IPS-18a (cell line): ENCODE measurements around the gene ARHGAP12.

Experiments
- H3K27ac ChIP-seq: one replicate; pipeline ENCODE4 v1.5.1; 2013; ENCODE audit warnings: low read length
- H3K27me3 ChIP-seq: one replicate; pipeline ENCODE4 v1.6.1; 2013; ENCODE audit warnings: mild to moderate bottlenecking, low read length; ENCODE audit not compliant: control insufficient read depth, insufficient read depth
- H3K36me3 ChIP-seq: one replicate; pipeline ENCODE4 v1.6.1; 2013; ENCODE audit warnings: low read depth, low read length; ENCODE audit not compliant: control insufficient read depth
- H3K4me1 ChIP-seq: one replicate; pipeline ENCODE4 v1.6.1; 2013; ENCODE audit warnings: low read depth, low read length; ENCODE audit not compliant: control insufficient read depth
- H3K4me3 ChIP-seq: one replicate; pipeline ENCODE4 v1.5.1; 2013; ENCODE audit warnings: low read length
- H3K9ac ChIP-seq: one replicate; pipeline ENCODE4 v1.6.1; 2013; ENCODE audit warnings: mild to moderate bottlenecking, low read length, moderate library complexity
- H3K9me3 ChIP-seq: one replicate; pipeline ENCODE4 v1.6.1; 2013; ENCODE audit warnings: low read depth, low read length; ENCODE audit not compliant: control insufficient read depth

ARHGAP12 gene

GRCh38 chr10:31947144-31947926, 18.7 kb upstream of the ARHGAP12 start:
- H3K4me1 ChIP-seq, result peaks cover 11% of the 10 kb centered on the region
- no peak overlapping the region for H3K9ac ChIP-seq
- no peak overlapping the region for H3K27ac ChIP-seq

GRCh38 chr10:31945392-31945791, 16.8 kb upstream of the ARHGAP12 start:
- no peaks in the 10 kb centered on the region for H3K36me3 ChIP-seq
- no peak overlapping the region for H3K9ac ChIP-seq
- H3K27me3 ChIP-seq, result no peaks in the 10 kb centered on the region
- H3K4me3 ChIP-seq, result no peak overlapping the region
- H3K27ac ChIP-seq, result no peak overlapping the region
- H3K9me3 ChIP-seq, result no peaks in the 10 kb centered on the region
- peaks cover 11% of the 10 kb centered on the region for H3K4me1 ChIP-seq

More at GRCh38 chr10:31947144-31947926, 18.7 kb upstream of the ARHGAP12 start:
- Histone ChIP-seq H3K9me3 (no peaks in the 10 kb centered on the region), H3K36me3 (no peaks in the 10 kb centered on the region), H3K4me3 (no peak overlapping the region), H3K27me3 (no peaks in the 10 kb centered on the region)

GRCh38 chr10:31944071-31944433, 15.4 kb upstream of the ARHGAP12 start:
- no peaks in the 10 kb centered on the region for H3K9me3 ChIP-seq
- H3K9ac ChIP-seq, result no peak overlapping the region
- no peaks in the 10 kb centered on the region for H3K27me3 ChIP-seq
- no peak overlapping the region for H3K4me3 ChIP-seq
- H3K27ac ChIP-seq, result no peak overlapping the region
- peaks cover 11% of the 10 kb centered on the region for H3K4me1 ChIP-seq
- H3K36me3 ChIP-seq, result no peaks in the 10 kb centered on the region

- no peaks in the 10 kb centered on the region for H3K36me3 ChIP-seq
- H3K4me3 ChIP-seq, result no peak overlapping the region
- H3K9me3 ChIP-seq, result no peaks in the 10 kb centered on the region
- no peak overlapping the region for H3K27ac ChIP-seq
- H3K4me1 ChIP-seq, result peaks cover 11% of the 10 kb centered on the region
- no peak overlapping the region for H3K9ac ChIP-seq
- H3K27me3 ChIP-seq, result no peaks in the 10 kb centered on the region
Measured at GRCh38 chr10:31942892-31943291, 14.3 kb upstream of the ARHGAP12 start.

- no peak overlapping the region for H3K4me3 ChIP-seq
- no peak overlapping the region for H3K27ac ChIP-seq
- H3K27me3 ChIP-seq, result no peaks in the 10 kb centered on the region
- no peaks in the 10 kb centered on the region for H3K36me3 ChIP-seq
- peaks cover 11% of the 10 kb centered on the region for H3K4me1 ChIP-seq
- H3K9ac ChIP-seq, result no peak overlapping the region
- no peaks in the 10 kb centered on the region for H3K9me3 ChIP-seq
Measured at GRCh38 chr10:31942435-31942834, 13.8 kb upstream of the ARHGAP12 start.

GRCh38 chr10:31940839-31941653, 12.4 kb upstream of the ARHGAP12 start:
- Histone ChIP-seq H3K9me3 (no peaks in the 10 kb centered on the region), H3K27me3 (no peaks in the 10 kb centered on the region), H3K4me3 (no peak overlapping the region), H3K36me3 (no peaks in the 10 kb centered on the region), H3K4me1 (peaks cover 11% of the 10 kb centered on the region), H3K27ac (no peak overlapping the region), H3K9ac (no peak overlapping the region)

- Histone ChIP-seq H3K27me3 (no peaks in the 10 kb centered on the region), H3K27ac (no peak overlapping the region), H3K36me3 (no peaks in the 10 kb centered on the region), H3K9ac (no peak overlapping the region), H3K4me3 (no peak overlapping the region), H3K4me1 (peaks cover 7% of the 10 kb centered on the region), H3K9me3 (no peaks in the 10 kb centered on the region)
Measured at GRCh38 chr10:31939797-31940708, 11.4 kb upstream of the ARHGAP12 start.

GRCh38 chr10:31937371-31937770, 8.7 kb upstream of the ARHGAP12 start:
- Histone ChIP-seq H3K9me3 (no peaks in the 10 kb centered on the region), H3K9ac (no peak overlapping the region), H3K27ac (no peak overlapping the region), H3K27me3 (no peaks in the 10 kb centered on the region), H3K4me1 (no peaks in the 10 kb centered on the region), H3K36me3 (no peaks in the 10 kb centered on the region), H3K4me3 (no peak overlapping the region)

- no peaks in the 10 kb centered on the region for H3K9me3 ChIP-seq
- no peaks in the 10 kb centered on the region for H3K36me3 ChIP-seq
- H3K27ac ChIP-seq, result no peak overlapping the region
- no peak overlapping the region for H3K4me3 ChIP-seq
- no peaks in the 10 kb centered on the region for H3K27me3 ChIP-seq
- H3K4me1 ChIP-seq, result no peaks in the 10 kb centered on the region
- no peak overlapping the region for H3K9ac ChIP-seq
Measured at GRCh38 chr10:31936933-31937332, 8.3 kb upstream of the ARHGAP12 start.

GRCh38 chr10:31936086-31936485, 7.5 kb upstream of the ARHGAP12 start:
- Histone ChIP-seq H3K9ac (no peak overlapping the region), H3K27ac (no peak overlapping the region)

GRCh38 chr10:31935678-31936077, 7.0 kb upstream of the ARHGAP12 start:
- H3K36me3 ChIP-seq, result no peaks in the 10 kb centered on the region
- H3K4me1 ChIP-seq, result no peaks in the 10 kb centered on the region
- no peak overlapping the region for H3K4me3 ChIP-seq
- no peak overlapping the region for H3K27ac ChIP-seq
- H3K9me3 ChIP-seq, result no peaks in the 10 kb centered on the region
- no peak overlapping the region for H3K9ac ChIP-seq
- no peaks in the 10 kb centered on the region for H3K27me3 ChIP-seq

More at GRCh38 chr10:31936086-31936485, 7.5 kb upstream of the ARHGAP12 start:
- Histone ChIP-seq H3K4me1 (no peaks in the 10 kb centered on the region), H3K36me3 (no peaks in the 10 kb centered on the region), H3K27me3 (no peaks in the 10 kb centered on the region), H3K4me3 (no peak overlapping the region), H3K9me3 (no peaks in the 10 kb centered on the region)
